ENCODE results near the gene UTP14C. TPM values are rescaled to one million over a fixed set of nuclear protein-coding genes. Genes with fewer than 3 reads are reported as not detected.

Gene UTP14C, protein sequence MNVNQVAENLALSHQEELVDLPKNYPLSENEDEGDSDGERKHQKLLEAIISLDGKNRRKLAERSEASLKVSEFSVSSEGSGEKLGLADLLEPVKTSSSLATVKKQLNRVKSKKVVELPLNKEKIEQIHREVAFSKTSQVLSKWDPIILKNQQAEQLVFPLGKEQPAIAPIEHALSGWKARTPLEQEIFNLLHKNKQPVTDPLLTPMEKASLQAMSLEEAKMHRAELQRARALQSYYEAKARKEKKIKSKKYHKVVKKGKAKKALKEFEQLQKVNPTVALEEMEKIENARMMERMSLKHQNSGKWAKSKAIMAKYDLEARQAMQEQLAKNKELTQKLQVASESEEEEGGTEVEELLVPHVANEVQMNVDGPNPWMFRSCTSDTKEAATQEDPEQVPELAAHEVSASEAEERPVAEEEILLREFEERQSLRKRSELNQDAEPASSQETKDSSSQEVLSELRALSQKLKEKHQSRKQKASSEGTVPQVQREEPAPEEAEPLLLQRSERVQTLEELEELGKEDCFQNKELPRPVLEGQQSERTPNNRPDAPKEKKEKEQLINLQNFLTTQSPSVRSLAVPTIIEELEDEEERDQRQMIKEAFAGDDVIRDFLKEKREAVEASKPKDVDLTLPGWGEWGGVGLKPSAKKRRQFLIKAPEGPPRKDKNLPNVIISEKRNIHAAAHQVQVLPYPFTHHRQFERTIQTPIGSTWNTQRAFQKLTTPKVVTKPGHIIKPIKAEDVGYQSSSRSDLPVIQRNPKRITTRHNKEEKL
- total RNA-seq (10 to 100 TPM; 15.7 to 16.1 TPM), polyA plus RNA-seq (1 to 10 TPM; 1.9 to 2.8 TPM)

DNA sequence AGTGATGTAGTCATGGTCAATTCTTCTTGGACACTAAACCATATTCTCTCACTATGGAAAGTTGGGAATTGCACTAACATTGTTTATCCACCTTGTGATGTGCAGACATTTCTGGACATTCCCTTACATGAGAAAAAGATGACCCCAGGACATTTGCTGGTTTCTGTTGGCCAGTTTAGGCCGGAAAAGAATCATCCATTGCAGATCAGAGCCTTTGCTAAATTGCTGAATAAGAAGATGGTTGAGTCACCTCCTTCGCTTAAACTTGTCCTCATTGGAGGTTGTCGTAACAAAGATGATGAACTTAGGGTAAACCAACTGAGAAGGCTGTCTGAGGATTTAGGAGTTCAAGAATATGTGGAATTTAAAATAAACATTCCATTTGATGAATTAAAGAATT is at the start of gene UTP14C:
Gene UTP14C, plus strand, starts transcription at position 211 of the 400 bp plus-strand sequence. CDS start 4,114 bp downstream, outside the sequence.
- Histone ChIP-seq H3K4me1 (ENCODE audit: insufficient read depth, low read length) (peaks cover 4% of the 10 kb centered on the region), H3K4me3 (ENCODE audit: low read length in 2 of 2) (no peak within 1 kb of the TSS), H3K9me3 (ENCODE audit: control insufficient read depth in 1 of 2, low read length in 2 of 2) (no peaks in the 10 kb centered on the region), H3K27me3 (ENCODE audit: insufficient read depth, low read length) (no peaks in the 10 kb centered on the region), H3K36me3 (ENCODE audit: insufficient read depth, low read length) (peaks cover 30% of the 10 kb centered on the region), H3K27ac (ENCODE audit: low read depth, low read length) (no peak within 1 kb of the TSS)
- H3K27me3 Mint-ChIP-seq = no peaks in the 10 kb centered on the region
- H3K36me3 Mint-ChIP-seq = peaks cover 82 to 83% of the 10 kb centered on the region in 2 donors
- DNase-seq = no peak
- intact Hi-C loops (cut with micrococcal nuclease) = no loop called here
- ChIA-PET CTCF (ENCODE audit: partially characterized antibody) (no interaction called here), POLR2A (ENCODE audit: partially characterized antibody) (no interaction called here)
- H3K27ac Mint-ChIP-seq = no peak within 1 kb of the TSS
- H3K4me3 Mint-ChIP-seq = no peak within 1 kb of the TSS
- H3K9me3 Mint-ChIP-seq = peaks cover 0 to 8% (median 3%) of the 10 kb centered on the region in 8 donors
- peaks cover 23 to 32% (median 28%) of the 10 kb centered on the region in 4 donors for H3K4me1 Mint-ChIP-seq

DNA sequence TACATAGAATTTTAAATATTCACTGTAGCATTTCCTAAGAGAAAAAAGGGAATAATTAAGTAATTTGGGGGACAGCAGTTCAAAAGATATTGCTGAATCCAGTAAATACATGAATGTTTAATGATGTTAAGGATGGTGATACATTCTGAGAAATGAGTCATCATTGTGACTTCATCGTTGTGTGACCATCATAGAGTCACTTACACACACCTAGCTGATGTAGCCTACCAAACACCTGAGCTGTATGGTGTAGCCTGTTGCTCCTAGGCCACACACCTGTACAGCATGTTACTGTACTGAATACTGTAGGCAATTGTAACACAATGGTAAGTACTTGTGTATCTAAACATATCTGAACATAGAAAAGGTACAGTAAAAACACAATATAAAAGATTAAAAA is 48.1 kb upstream of the UTP14C start:
- Mint-ChIP-seq H3K27ac (peak overlapping the region in 1 of 7 donors; percentile 69), H3K4me3 (no peak overlapping the region), H3K4me1 (peaks cover 0 to 3% (median 0%) of the 10 kb centered on the region in 4 donors), H3K36me3 (no peaks in the 10 kb centered on the region), H3K9me3 (no peaks in the 10 kb centered on the region), H3K27me3 (no peaks in the 10 kb centered on the region)
- no peak for DNase-seq
- no peaks in the 10 kb centered on the region for H3K9me3 ChIP-seq (ENCODE audit: control insufficient read depth in 1 of 2, low read length in 2 of 2)
- H3K4me1 ChIP-seq (ENCODE audit: insufficient read depth, low read length) = no peaks in the 10 kb centered on the region
- no peak overlapping the region for H3K4me3 ChIP-seq (ENCODE audit: low read length in 2 of 2)
- H3K27me3 ChIP-seq (ENCODE audit: insufficient read depth, low read length) = no peaks in the 10 kb centered on the region
- no peak overlapping the region for H3K27ac ChIP-seq (ENCODE audit: low read depth, low read length)
- CTCF ChIA-PET (ENCODE audit: partially characterized antibody) = no interaction called here
- H3K36me3 ChIP-seq (ENCODE audit: insufficient read depth, low read length) = no peaks in the 10 kb centered on the region
- intact Hi-C loops (cut with micrococcal nuclease) = no loop called here
- POLR2A ChIA-PET (ENCODE audit: partially characterized antibody) = no interaction called here

DNA sequence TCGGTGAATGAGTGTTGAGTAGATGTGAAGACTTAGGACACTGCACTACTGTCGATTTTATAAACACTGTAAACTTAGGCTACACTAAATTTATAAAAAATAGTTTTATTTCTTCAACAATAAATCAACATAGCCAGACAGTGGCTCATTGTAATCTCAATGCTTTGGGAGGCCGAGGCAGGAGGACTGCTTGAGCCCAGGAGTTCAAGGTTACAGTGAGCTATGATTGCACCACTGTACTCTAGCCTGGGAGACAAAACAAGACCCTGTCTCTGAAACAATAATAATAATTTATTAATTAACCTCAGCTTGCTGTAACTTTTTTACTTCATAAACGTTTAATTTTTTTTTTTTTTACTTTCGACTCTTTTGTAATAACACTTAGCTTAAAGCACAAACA is 47.6 kb upstream of the UTP14C start:
- no peak overlapping the region for H3K4me3 Mint-ChIP-seq
- no peaks in the 10 kb centered on the region for H3K36me3 Mint-ChIP-seq
- H3K27ac ChIP-seq (ENCODE audit: low read depth, low read length) = no peak overlapping the region
- no peaks in the 10 kb centered on the region for H3K27me3 Mint-ChIP-seq
- no peak for DNase-seq
- intact Hi-C loops (cut with micrococcal nuclease) = no loop called here
- no peak overlapping the region for H3K4me3 ChIP-seq (ENCODE audit: low read length in 2 of 2)
- H3K27me3 ChIP-seq (ENCODE audit: insufficient read depth, low read length) = no peaks in the 10 kb centered on the region
- ChIA-PET POLR2A (ENCODE audit: partially characterized antibody) (no interaction called here), CTCF (ENCODE audit: partially characterized antibody) (no interaction called here)
- peak overlapping the region in 1 of 7 donors; percentile 69 for H3K27ac Mint-ChIP-seq
- no peaks in the 10 kb centered on the region for H3K36me3 ChIP-seq (ENCODE audit: insufficient read depth, low read length)
- H3K4me1 Mint-ChIP-seq = peaks cover 0 to 3% (median 0%) of the 10 kb centered on the region in 4 donors
- H3K9me3 Mint-ChIP-seq = no peaks in the 10 kb centered on the region
- H3K9me3 ChIP-seq (ENCODE audit: control insufficient read depth in 1 of 2, low read length in 2 of 2) = no peaks in the 10 kb centered on the region
- H3K4me1 ChIP-seq (ENCODE audit: insufficient read depth, low read length) = no peaks in the 10 kb centered on the region

DNA sequence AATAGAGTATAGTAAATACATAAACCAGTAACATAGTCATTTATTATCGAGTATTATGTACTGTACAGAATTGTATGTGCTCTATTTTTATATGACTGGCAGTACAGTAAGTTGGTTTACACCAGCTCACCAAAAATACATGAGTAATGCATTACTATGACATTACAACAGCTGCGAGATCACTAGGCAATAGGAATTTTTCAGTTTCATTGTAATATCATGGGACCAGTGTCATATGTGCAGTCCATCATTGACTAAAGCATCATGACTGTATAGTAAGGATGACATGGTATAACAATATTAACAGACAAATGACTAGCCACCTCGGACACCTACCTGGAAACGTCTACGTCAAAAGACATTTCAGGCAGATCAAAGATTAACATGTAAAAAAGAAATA is 46.9 kb upstream of the UTP14C start:
- CTCF ChIA-PET (ENCODE audit: partially characterized antibody) = no interaction called here
- no peaks in the 10 kb centered on the region for H3K4me1 ChIP-seq (ENCODE audit: insufficient read depth, low read length)
- no peak overlapping the region for H3K4me3 ChIP-seq (ENCODE audit: low read length in 2 of 2)
- Mint-ChIP-seq H3K27ac (no peak overlapping the region), H3K4me1 (no peaks in the 10 kb centered on the region), H3K36me3 (no peaks in the 10 kb centered on the region), H3K4me3 (no peak overlapping the region), H3K9me3 (no peaks in the 10 kb centered on the region), H3K27me3 (peaks cover 0 to 1% of the 10 kb centered on the region in 2 donors)
- H3K27me3 ChIP-seq (ENCODE audit: insufficient read depth, low read length) = no peaks in the 10 kb centered on the region
- intact Hi-C loops (cut with micrococcal nuclease) = no loop called here
- H3K27ac ChIP-seq (ENCODE audit: low read depth, low read length) = no peak overlapping the region
- no peak for DNase-seq
- H3K36me3 ChIP-seq (ENCODE audit: insufficient read depth, low read length) = no peaks in the 10 kb centered on the region
- POLR2A ChIA-PET (ENCODE audit: partially characterized antibody) = no interaction called here
- H3K9me3 ChIP-seq (ENCODE audit: control insufficient read depth in 1 of 2, low read length in 2 of 2) = no peaks in the 10 kb centered on the region

DNA sequence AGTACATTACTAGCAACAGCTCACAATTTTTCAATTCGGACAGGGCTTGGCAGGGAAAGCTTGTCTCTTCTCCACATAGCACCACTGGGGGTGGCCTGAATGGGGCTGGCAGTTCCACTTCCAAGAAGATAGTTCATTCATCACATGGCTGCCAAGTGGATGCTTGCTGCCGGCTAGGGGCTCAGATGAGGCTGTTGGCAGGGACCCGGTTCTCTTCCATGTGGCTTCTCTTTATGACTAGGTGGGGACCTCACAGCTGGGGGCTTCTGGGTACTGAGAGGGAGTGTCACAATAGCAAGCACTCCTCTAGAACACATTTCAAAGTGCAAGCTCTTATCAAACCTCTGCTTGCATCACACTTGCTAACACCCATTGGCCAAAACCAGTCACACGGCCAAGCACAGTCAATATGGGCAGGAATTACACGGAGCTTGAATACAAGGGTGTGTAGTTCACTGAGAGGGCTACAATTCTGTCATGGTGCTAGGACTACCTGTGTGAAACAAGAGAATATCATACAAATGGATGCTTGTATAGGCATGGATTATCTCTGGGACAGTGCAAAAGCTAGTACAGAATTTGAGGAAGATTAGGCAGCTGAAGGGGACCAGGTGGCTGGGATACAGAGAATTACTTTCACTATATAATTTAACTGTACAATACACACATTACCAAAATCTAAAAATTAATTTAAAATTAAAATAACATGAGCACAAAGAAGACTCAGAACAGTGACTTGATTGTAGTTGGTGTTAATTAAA is 45.5 kb upstream of the UTP14C start:
- no peaks in the 10 kb centered on the region for H3K36me3 Mint-ChIP-seq

DNA sequence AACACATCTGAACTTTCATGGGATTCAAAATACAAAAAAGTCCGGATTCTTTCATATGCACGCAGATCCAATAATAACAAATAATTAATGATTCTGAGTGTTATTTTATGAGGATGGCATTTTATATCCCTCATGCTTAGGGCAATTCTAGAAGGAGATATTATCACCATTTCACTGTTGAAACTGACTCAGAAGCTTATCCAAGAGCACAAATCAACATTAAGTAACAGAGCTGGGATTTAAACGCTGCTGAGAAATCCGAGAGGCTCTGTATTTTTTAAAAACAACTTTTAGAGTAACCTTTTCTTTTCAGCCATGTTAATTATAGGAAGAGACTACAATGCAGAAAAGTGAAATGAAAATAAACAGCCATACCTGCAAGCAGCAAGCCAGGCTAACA is 43.6 kb upstream of the UTP14C start:
- H3K4me3 Mint-ChIP-seq = no peak overlapping the region
- no peak overlapping the region for H3K27ac Mint-ChIP-seq
- Histone ChIP-seq H3K27ac (ENCODE audit: low read depth, low read length) (no peak overlapping the region), H3K9me3 (ENCODE audit: control insufficient read depth in 1 of 2, low read length in 2 of 2) (no peaks in the 10 kb centered on the region), H3K27me3 (ENCODE audit: insufficient read depth, low read length) (no peaks in the 10 kb centered on the region), H3K4me1 (ENCODE audit: insufficient read depth, low read length) (no peaks in the 10 kb centered on the region), H3K4me3 (ENCODE audit: low read length in 2 of 2) (no peak overlapping the region), H3K36me3 (ENCODE audit: insufficient read depth, low read length) (no peaks in the 10 kb centered on the region)
- H3K36me3 Mint-ChIP-seq = no peaks in the 10 kb centered on the region
- ChIA-PET CTCF (ENCODE audit: partially characterized antibody) (no interaction called here), POLR2A (ENCODE audit: partially characterized antibody) (no interaction called here)
- DNase-seq = no peak
- H3K4me1 Mint-ChIP-seq = no peaks in the 10 kb centered on the region
- intact Hi-C loops (cut with micrococcal nuclease) = no loop called here
- H3K9me3 Mint-ChIP-seq = peaks cover 0 to 11% (median 2%) of the 10 kb centered on the region in 8 donors
- H3K27me3 Mint-ChIP-seq = peaks cover 0 to 13% of the 10 kb centered on the region in 2 donors

More for the DNA sequence above, 45.5 kb upstream of the UTP14C start:
- peaks cover 0 to 1% of the 10 kb centered on the region in 2 donors for H3K27me3 Mint-ChIP-seq
- no peaks in the 10 kb centered on the region for H3K4me1 Mint-ChIP-seq
- CTCF ChIA-PET (ENCODE audit: partially characterized antibody) = interaction anchor here (1.2 kb wide), 1 partner anchor 20 kb away, joined by 3 read pairs; no protein-coding TSS in a partner anchor
- H3K27ac Mint-ChIP-seq = peak overlapping the region in 2 of 7 donors; percentile 15 to 43
- Histone ChIP-seq H3K4me3 (ENCODE audit: low read length in 2 of 2) (no peak overlapping the region), H3K4me1 (ENCODE audit: insufficient read depth, low read length) (no peaks in the 10 kb centered on the region), H3K36me3 (ENCODE audit: insufficient read depth, low read length) (no peaks in the 10 kb centered on the region), H3K27me3 (ENCODE audit: insufficient read depth, low read length) (no peaks in the 10 kb centered on the region), H3K9me3 (ENCODE audit: control insufficient read depth in 1 of 2, low read length in 2 of 2) (no peaks in the 10 kb centered on the region), H3K27ac (ENCODE audit: low read depth, low read length) (no peak overlapping the region)
- no peak for DNase-seq
- POLR2A ChIA-PET (ENCODE audit: partially characterized antibody) = no interaction called here
- H3K4me3 Mint-ChIP-seq = no peak overlapping the region
- peaks cover 0 to 7% (median 0%) of the 10 kb centered on the region in 8 donors for H3K9me3 Mint-ChIP-seq
- intact Hi-C loops (cut with micrococcal nuclease) = no loop called here

DNA sequence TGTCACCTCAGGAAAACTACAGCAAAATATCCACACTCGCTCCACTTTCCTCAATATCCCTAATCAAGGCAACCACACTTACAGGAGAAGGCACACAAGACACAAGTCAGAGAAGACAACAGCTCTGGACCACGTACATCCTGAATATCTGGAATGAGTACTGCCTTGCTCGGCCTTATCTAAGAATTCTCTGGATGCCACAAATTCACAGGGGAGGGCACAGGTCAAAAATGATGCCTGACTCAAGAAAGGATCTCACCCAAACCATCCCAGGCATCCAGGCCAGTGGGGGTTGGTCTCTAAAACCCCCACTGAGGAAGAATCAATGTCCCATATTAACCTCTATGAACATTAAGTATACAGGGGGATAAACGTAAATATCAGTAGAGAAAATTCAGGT is 43.1 kb upstream of the UTP14C start:
- ChIA-PET CTCF (ENCODE audit: partially characterized antibody) (no interaction called here), POLR2A (ENCODE audit: partially characterized antibody) (no interaction called here)
- intact Hi-C loops (cut with micrococcal nuclease) = no loop called here
- no peaks in the 10 kb centered on the region for H3K27me3 ChIP-seq (ENCODE audit: insufficient read depth, low read length)
- Mint-ChIP-seq H3K4me1 (no peaks in the 10 kb centered on the region), H3K4me3 (no peak overlapping the region), H3K9me3 (peaks cover 0 to 11% (median 3%) of the 10 kb centered on the region in 8 donors), H3K27ac (no peak overlapping the region), H3K36me3 (no peaks in the 10 kb centered on the region), H3K27me3 (peaks cover 0 to 16% of the 10 kb centered on the region in 2 donors)
- no peaks in the 10 kb centered on the region for H3K36me3 ChIP-seq (ENCODE audit: insufficient read depth, low read length)
- H3K9me3 ChIP-seq (ENCODE audit: control insufficient read depth in 1 of 2, low read length in 2 of 2) = no peaks in the 10 kb centered on the region
- H3K4me1 ChIP-seq (ENCODE audit: insufficient read depth, low read length) = no peaks in the 10 kb centered on the region
- DNase-seq = no peak
- no peak overlapping the region for H3K4me3 ChIP-seq (ENCODE audit: low read length in 2 of 2)
- no peak overlapping the region for H3K27ac ChIP-seq (ENCODE audit: low read depth, low read length)
